Right lobe of liver (tissue), 4 donors: ENCODE data around the gene SCMH1.

Experiments
- POLR2A ChIP-seq: fragments of 450-650 bp; IDR thresholded peaks from one replicate; pipeline ENCODE4 v1.6.1; 2017; ENCODE audit warnings: antibody characterized with exemption, mild to moderate bottlenecking
- TF ChIP-seq, protein P1 (sequence below), 4 donors: fragments of 200-600 bp in 3 of 4; fragments of 450-650 bp in 1 of 4; IDR thresholded peaks; one replicate each; pipeline versions ENCODE4 v1.5.1 to v1.8.0; 2016 to 2022; ENCODE audit warnings: antibody characterized with exemption in 4 of 4, mild to moderate bottlenecking in 2 of 4
- donor health status: DM: no; HTN: no; CAD: no.
- donor health status: DM: no; HTN: no; CAD: no.
- donor health status: DM: no; HTN: yes; CAD: no.

GRCh38 chr1:41158147-41158875 is 83.8 kb downstream of the SCMH1 start:
- TF ChIP-seq, protein P1, sequence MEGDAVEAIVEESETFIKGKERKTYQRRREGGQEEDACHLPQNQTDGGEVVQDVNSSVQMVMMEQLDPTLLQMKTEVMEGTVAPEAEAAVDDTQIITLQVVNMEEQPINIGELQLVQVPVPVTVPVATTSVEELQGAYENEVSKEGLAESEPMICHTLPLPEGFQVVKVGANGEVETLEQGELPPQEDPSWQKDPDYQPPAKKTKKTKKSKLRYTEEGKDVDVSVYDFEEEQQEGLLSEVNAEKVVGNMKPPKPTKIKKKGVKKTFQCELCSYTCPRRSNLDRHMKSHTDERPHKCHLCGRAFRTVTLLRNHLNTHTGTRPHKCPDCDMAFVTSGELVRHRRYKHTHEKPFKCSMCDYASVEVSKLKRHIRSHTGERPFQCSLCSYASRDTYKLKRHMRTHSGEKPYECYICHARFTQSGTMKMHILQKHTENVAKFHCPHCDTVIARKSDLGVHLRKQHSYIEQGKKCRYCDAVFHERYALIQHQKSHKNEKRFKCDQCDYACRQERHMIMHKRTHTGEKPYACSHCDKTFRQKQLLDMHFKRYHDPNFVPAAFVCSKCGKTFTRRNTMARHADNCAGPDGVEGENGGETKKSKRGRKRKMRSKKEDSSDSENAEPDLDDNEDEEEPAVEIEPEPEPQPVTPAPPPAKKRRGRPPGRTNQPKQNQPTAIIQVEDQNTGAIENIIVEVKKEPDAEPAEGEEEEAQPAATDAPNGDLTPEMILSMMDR (IDR thresholded peaks at IDR 0.05): peak in 2 of 4 donors; percentile 3 to 35
- no peak for TF ChIP-seq POLR2A
